ENCODE measurements around the gene PIEZO2. TPM values are rescaled to one million over a fixed set of nuclear protein-coding genes. Genes with fewer than 3 reads are reported as not detected.

Gene PIEZO2
- total and polyA plus RNA-seq, 2 of the 8 experiments (the other 6 are each of a cell fraction or from before 2014, with no cell fraction given), result 4.7 to 16.5 TPM

GRCh38 chr18:11071300-11071699 lies 78.1 kb downstream of the PIEZO2 start (continued):
- no peak for TF ChIP-seq MAFK (IDR thresholded peaks at IDR 0.05; ENCODE audit: low read depth, low read length)
- TF ChIP-seq ATF2 (IDR thresholded peaks at IDR 0.05; ENCODE audit: low read length), result no peak
- TF ChIP-seq CBX8 (IDR thresholded peaks at IDR 0.05; ENCODE audit: borderline replicate concordance, low read depth, low read length), result no peak
- TF ChIP-seq CREB1 (IDR thresholded peaks at IDR 0.05), result no peak
- TF ChIP-seq TAF7 (optimal IDR thresholded peaks at IDR 0.05; ENCODE audit: borderline replicate concordance, low read depth, low read length), result no peak
- TF ChIP-seq GTF2F1 (IDR thresholded peaks at IDR 0.05; ENCODE audit: borderline replicate concordance, low read depth, low read length), result no peak
